A549 (cell line): Measurements from ENCODE around the gene EIF6. TPM values are rescaled to one million over a fixed set of nuclear protein-coding genes. Genes with fewer than 3 reads are reported as not detected.
A peak's percentile ranks its signal among the peaks of the same experiment; 100 is the strongest.

Experiments used
- ATAC-seq, 2 experiments: fragments of 200-7000 bp in 1 of 2; fragments of >200 bp in 1 of 2; cut with Nextera tagmentation in 1 of 2; cut with Tn5 transposase in 1 of 2; 3 replicates each; pipeline versions ENCODE4 v1.8.0 to v1.9.1; 2018 to 2020; ENCODE audit warnings: mild to moderate bottlenecking in 1 of 2, moderate library complexity in 1 of 2
- CTCF ChIA-PET: fragments of 300-600 bp; sonication (Branson Sonifier 250); formaldehyde crosslinking; extraction: SDS; loops from one replicate; lab custom pipeline; 2021; ENCODE audit warnings: antibody characterized with exemption, inconsistent platforms; lab: Yijun Ruan, JAX
- POLR2A ChIA-PET: fragments of 350-600 bp; formaldehyde crosslinking; extraction: SDS; loops from one replicate; lab custom pipeline; 2021; ENCODE audit warnings: antibody characterized with exemption, inconsistent platforms; lab: Yijun Ruan, JAX
- DNase-seq, 2 experiments: peaks; one replicate each; pipeline versions ENCODE4 v3.0.0 to v3.0.0-alpha.2; 2011 to 2016; ENCODE audit warnings: low read depth in 1 of 2, low spot score in 1 of 2
- FAIRE-seq: peaks from 2 replicates; lab custom pipeline; 2011; peaks lifted over from hg19 to GRCh38; lab: Jason Lieb, UNC
- H3K27ac ChIP-seq, 2 experiments: fragments of >200 bp; sonication (Bioruptor Twin); formaldehyde crosslinking; 3 replicates each; pipeline ENCODE4 v1.5.1; 2016 to 2017
- H3K4me1 ChIP-seq: fragments of >200 bp; sonication (Bioruptor Twin); formaldehyde crosslinking; 3 replicates; pipeline ENCODE4 v1.6.1; 2016
- H3K4me2 ChIP-seq: fragments of >200 bp; sonication (Bioruptor Twin); formaldehyde crosslinking; 3 replicates; pipeline ENCODE4 v1.6.1; 2016
- H3K4me3 ChIP-seq: fragments of >200 bp; sonication (Bioruptor Twin); formaldehyde crosslinking; 3 replicates; pipeline ENCODE4 v1.5.1; 2016
- H3K9me3 ChIP-seq: fragments of >200 bp; sonication (Bioruptor Twin); formaldehyde crosslinking; 3 replicates; pipeline ENCODE4 v1.6.1; 2016
- BHLHE40 ChIP-seq: IDR thresholded peaks from 2 replicates; pipeline ENCODE4 v1.6.1; 2012; ENCODE audit warnings: low read depth, low read length, inconsistent platforms
- CEBPB ChIP-seq, 2 experiments: fragments of >200 bp in 1 of 2; sonication (Bioruptor Twin) in 1 of 2; formaldehyde crosslinking in 1 of 2; IDR thresholded peaks; 2 replicates each; pipeline ENCODE4 v1.6.1; 2012 to 2016
- ESRRA ChIP-seq: fragments of 150-350 bp; IDR thresholded peaks from 2 replicates; pipeline ENCODE4 v1.6.1; 2014; ENCODE audit warnings: mild to moderate bottlenecking, low read length, borderline replicate concordance
- FOSB ChIP-seq: fragments of 250-450 bp; sonication (Bioruptor Pico); IDR thresholded peaks from 2 replicates; pipeline ENCODE4 v1.5.0; 2020; ENCODE audit warnings: mild to moderate bottlenecking, moderate library complexity
- GATA3 ChIP-seq: IDR thresholded peaks from 2 replicates; pipeline ENCODE4 v1.6.1; 2012; ENCODE audit warnings: borderline replicate concordance
- HEYL ChIP-seq: fragments of 250-450 bp; sonication (Bioruptor Pico); IDR thresholded peaks from 2 replicates; pipeline ENCODE4 v1.8.0; 2021; ENCODE audit warnings: mild to moderate bottlenecking, moderate library complexity
- HOXB13 ChIP-seq: fragments of 250-450 bp; sonication (Bioruptor Pico); IDR thresholded peaks from 2 replicates; pipeline ENCODE4 v1.5.0; 2020; ENCODE audit warnings: low read depth, mild to moderate bottlenecking, moderate library complexity
- HOXB5 ChIP-seq: fragments of 250-450 bp; sonication (Bioruptor Pico); IDR thresholded peaks from 2 replicates; pipeline ENCODE4 v1.5.0; 2020; ENCODE audit warnings: mild to moderate bottlenecking, moderate library complexity
- KDM1A ChIP-seq: fragments of 200-600 bp; sonication (generic); IDR thresholded peaks from 2 replicates; pipeline ENCODE4 v1.6.1; 2016; ENCODE audit warnings: low read depth, mild to moderate bottlenecking
- MAFK ChIP-seq: fragments of 450-650 bp; IDR thresholded peaks from 2 replicates; pipeline ENCODE4 v1.6.1; 2014; ENCODE audit not compliant: partially characterized antibody
- NR3C1 ChIP-seq: fragments of >200 bp; sonication (Bioruptor Twin); formaldehyde crosslinking; IDR thresholded peaks from 3 replicates; pipeline ENCODE4 v1.6.1; 2017
- ZC3H11A ChIP-seq: fragments of 450-650 bp; IDR thresholded peaks from 2 replicates; pipeline ENCODE4 v1.6.1; 2014; ENCODE audit warnings: antibody characterized with exemption, mild to moderate bottlenecking
- ZNF302 ChIP-seq: fragments of 250-450 bp; sonication (Bioruptor Pico); IDR thresholded peaks from 2 replicates; pipeline ENCODE4 v1.9.0; 2021; ENCODE audit warnings: inconsistent platforms, mild to moderate bottlenecking, moderate library complexity
- ZSCAN20 ChIP-seq: fragments of 250-450 bp; sonication (Bioruptor Pico); IDR thresholded peaks from 2 replicates; pipeline ENCODE4 v1.8.0; 2022; ENCODE audit warnings: mild to moderate bottlenecking, moderate library complexity
- WGBS: methylation state at CpG from one replicate; pipeline ENCODE4 v1.1.6; 2017; ENCODE audit errors: missing lambda C conversion rate; 5-methylcytosine and 5-hydroxymethylcytosine counted together
- polyA plus RNA-seq, 4 experiments: library from polyadenylated mRNA; depleted of rRNA in 3 of 4; stranded (reverse); fragments of >200 nt; fragmentation: RNase III in 1 of 4; extraction: RNeasy Plus Mini Kit Qiagen cat#74134 plus additional on column Dnase treatment in 1 of 4; gene quantifications; 2 replicates in 3 of 4; 3 replicates in 1 of 4; pipeline ENCODE4 v1.2.3, GENCODE V29; 2011 to 2017
- TF ChIP-seq, protein P1 (sequence below): fragments of 250-450 bp; sonication (Bioruptor Pico); IDR thresholded peaks from 2 replicates; pipeline ENCODE4 v1.5.0; 2020; ENCODE audit warnings: low read depth, mild to moderate bottlenecking, moderate library complexity
- TF ChIP-seq, protein P2 (sequence below): IDR thresholded peaks from 2 replicates; pipeline ENCODE4 v1.6.1; 2012

The EIF6 gene
- polyA plus RNA-seq, 2 of the 4 experiments (the other 2 are of a cell fraction): 184 to 294 TPM

DNA sequence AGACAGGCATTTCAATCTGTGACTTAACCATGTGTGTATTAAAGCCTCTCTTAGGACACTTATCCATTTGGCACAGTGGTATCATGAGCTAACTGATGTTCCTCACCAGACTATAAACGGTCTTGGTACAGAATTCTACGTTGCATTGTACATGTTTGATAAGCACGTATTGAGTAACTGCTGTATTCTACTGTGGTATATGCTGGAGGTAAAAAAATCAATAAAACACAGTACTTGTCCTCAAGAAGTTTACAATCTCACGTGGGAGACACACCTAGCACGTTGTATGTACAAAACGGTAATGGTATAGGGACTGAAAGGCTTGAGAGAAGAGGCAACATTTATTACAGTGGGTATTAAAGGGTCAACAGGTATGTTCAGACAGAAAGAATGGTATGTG lies 40.8 kb upstream of the EIF6 start:
- no peak for FAIRE-seq
- no peak for DNase-seq
- ATAC-seq: no peak
- CTCF ChIA-PET: interaction anchor here (0.6 to 10.2 kb wide), 4 partner anchors 18 to 492 kb away, joined by 3 to 157 read pairs (median 18); no protein-coding TSS in a partner anchor
- peak overlapping the region; percentile 77 to 82; a peak in 5 of 6 replicates for H3K27ac ChIP-seq
- no peaks in the 10 kb centered on the region for H3K9me3 ChIP-seq
- POLR2A ChIA-PET: no interaction called here
- TF ChIP-seq NR3C1 (no peak), GATA3 (no peak), ESRRA (no peak), CEBPB (IDR thresholded peaks at IDR 0.05) (no peak), HOXB13 (CRISPR knock-in tag) (no peak), ZNF302 (CRISPR knock-in tag) (no peak), ZSCAN20 (CRISPR knock-in tag) (no peak)
- TF ChIP-seq, protein P1, sequence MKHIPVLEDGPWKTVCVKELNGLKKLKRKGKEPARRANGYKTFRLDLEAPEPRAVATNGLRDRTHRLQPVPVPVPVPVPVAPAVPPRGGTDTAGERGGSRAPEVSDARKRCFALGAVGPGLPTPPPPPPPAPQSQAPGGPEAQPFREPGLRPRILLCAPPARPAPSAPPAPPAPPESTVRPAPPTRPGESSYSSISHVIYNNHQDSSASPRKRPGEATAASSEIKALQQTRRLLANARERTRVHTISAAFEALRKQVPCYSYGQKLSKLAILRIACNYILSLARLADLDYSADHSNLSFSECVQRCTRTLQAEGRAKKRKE (CRISPR knock-in tag): no peak
- H3K4me1 ChIP-seq: peaks cover 54% of the 10 kb centered on the region
- no peak overlapping the region for H3K4me3 ChIP-seq
- H3K4me2 ChIP-seq: peak overlapping the region; percentile 23; the same call in 1 of the 3 replicates
- 72% methylated on average over 6 of the region's 6 CpGs for WGBS

DNA sequence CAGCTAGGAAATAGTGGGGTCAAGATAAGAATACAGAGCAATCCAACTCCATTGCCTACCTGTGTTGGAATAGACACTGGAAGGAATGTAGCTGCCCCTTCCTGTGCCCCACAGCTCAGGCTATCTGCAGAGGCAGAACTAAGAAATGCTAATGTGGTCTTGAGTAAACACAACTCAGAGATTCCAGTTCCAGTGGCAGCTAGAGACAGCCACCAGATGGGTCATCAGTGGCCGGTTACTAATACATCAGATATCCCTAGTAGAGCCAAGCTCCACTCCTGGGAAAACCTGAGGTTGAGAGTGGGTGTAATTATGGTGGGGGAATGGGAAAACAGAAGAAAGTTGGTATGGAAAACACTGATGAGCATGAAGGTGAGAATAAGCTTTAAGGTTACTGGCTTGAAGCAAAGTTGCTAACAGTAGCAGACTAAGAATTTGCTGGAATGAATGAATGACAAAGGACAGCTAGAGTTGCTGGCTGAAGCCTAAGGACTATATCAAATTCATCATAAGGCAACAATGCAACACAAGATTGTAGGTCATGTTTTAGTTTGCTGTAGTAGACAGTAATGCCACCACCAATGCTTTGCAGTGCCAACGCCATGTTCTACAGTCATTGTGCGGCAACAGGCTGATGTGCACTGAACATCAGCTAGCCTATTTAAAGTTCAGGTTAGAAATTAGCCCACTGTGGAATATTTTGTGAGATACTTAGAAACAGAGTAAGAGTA lies 36.0 kb upstream of the EIF6 start:
- H3K27ac ChIP-seq: peak overlapping the region; percentile 76 to 89

DNA sequence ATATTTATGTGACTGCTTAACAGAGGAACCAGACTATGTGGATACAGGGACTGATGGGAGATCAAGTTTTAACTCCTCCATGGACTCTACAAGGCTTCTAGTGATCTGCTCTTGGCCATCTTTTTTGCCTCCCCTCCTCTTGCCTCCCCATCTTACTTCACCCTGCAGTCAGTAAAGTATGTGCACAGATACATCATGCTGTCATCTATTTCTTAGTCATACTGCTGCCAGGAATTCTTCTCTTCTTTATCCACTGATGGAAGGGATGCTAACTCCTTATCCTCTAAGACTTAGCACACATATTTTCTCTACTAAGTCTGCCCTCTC lies 35.3 kb upstream of the EIF6 start:
- Histone ChIP-seq H3K9me3 (no peaks in the 10 kb centered on the region), H3K4me3 (no peak overlapping the region), H3K27ac (peak overlapping the region; percentile 76 to 89), H3K4me1 (peaks cover 53% of the 10 kb centered on the region), H3K4me2 (peak overlapping the region; percentile 54)
- ChIA-PET POLR2A (interaction anchor here (1.0 to 1.6 kb wide), 2 partner anchors 14 to 135 kb away, joined by 3 to 4 read pairs; no protein-coding TSS in a partner anchor), CTCF (interaction anchor here (1.1 to 10.2 kb wide), 4 partner anchors 10 to 120 kb away, joined by 6 to 157 read pairs (median 14); no protein-coding TSS in a partner anchor)
- FAIRE-seq (no peak), DNase-seq (peak; percentile 32 to 52), ATAC-seq (peak; percentile 72 to 74)
- TF ChIP-seq, protein P2, sequence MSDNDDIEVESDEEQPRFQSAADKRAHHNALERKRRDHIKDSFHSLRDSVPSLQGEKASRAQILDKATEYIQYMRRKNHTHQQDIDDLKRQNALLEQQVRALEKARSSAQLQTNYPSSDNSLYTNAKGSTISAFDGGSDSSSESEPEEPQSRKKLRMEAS: peak; percentile 29; the same call in 1 of the 2 replicates
- TF ChIP-seq ZNF302 (CRISPR knock-in tag): no peak
- TF ChIP-seq HOXB5 (CRISPR knock-in tag): peak; percentile 94; the same call in 1 of the 2 replicates

More for the DNA sequence above, 36.0 kb upstream of the EIF6 start:
- no peak for TF ChIP-seq MAFK
- TF ChIP-seq, protein P2: 0 out of 2 replicates have a peak, but pooled peaks have one; percentile 26
- H3K4me1 ChIP-seq: peaks cover 49% of the 10 kb centered on the region
- CTCF ChIA-PET: interaction anchor here (1.1 to 10.2 kb wide), 4 partner anchors 9 to 119 kb away, joined by 3 to 157 read pairs (median 9); no protein-coding TSS in a partner anchor
- 67% methylated on average over 3 of the region's 3 CpGs for WGBS
- H3K4me2 ChIP-seq: peak overlapping the region; percentile 54
- POLR2A ChIA-PET: interaction anchor here (0.8 to 1.0 kb wide), 2 partner anchors 15 to 36 kb away, joined by 4 to 5 read pairs; partner anchors contain the start of gene EIF6
- ATAC-seq (peak in 1 of 2 experiments; percentile 59; a peak in 3 of 6 replicates), DNase-seq (peak in 1 of 2 experiments; percentile 55), FAIRE-seq (no peak)
- H3K9me3 ChIP-seq: no peaks in the 10 kb centered on the region
- H3K4me3 ChIP-seq: no peak overlapping the region

DNA sequence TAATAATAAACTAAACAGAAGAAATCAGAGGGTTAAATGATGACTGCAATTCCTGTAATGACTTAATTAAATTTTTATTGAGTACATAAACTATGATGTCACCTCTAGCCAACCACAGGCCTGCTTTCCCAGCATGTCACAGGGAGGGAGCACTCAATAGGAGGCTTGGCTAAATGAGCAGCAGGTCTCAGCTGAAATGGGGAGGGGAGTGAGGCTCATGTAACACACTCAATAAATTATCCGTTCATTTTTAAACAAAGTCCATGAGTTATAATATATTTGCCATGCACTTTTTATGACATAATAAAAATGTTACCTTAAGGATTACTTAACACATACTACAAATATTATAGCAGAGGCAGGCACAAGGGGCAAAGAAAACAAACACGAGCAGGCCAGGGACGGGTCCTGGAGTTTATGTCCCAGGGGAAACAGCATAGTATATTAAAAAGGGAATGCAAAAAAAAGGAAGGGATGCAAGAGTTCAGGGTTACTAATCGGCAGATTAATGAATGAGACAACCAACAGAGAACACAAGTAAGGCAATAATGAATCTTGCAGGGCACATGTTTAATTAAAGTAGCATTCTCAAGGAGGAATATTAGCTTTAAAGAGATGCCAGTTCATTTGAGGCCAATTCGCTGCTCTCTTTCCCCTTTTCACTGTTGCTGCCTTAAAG lies 34.8 kb upstream of the EIF6 start:
- POLR2A ChIA-PET: interaction anchor here (1.6 kb wide), 1 partner anchor 135 kb away, joined by 3 read pairs; no protein-coding TSS in a partner anchor
- CTCF ChIA-PET: interaction anchor here (3.4 to 10.2 kb wide), 2 partner anchors 10 to 14 kb away, joined by 16 to 157 read pairs; no protein-coding TSS in a partner anchor
- Histone ChIP-seq H3K27ac (peak overlapping the region; percentile 76 to 89), H3K9me3 (no peaks in the 10 kb centered on the region), H3K4me2 (peak overlapping the region; percentile 54), H3K4me1 (peaks cover 57% of the 10 kb centered on the region)
- FAIRE-seq (no peak), ATAC-seq (peak in 1 of 2 experiments; percentile 51; a peak in 2 of 6 replicates), DNase-seq (peak in 1 of 2 experiments; percentile 35)
- 22% methylated on average over 5 of the region's 5 CpGs for WGBS
- no peak for TF ChIP-seq BHLHE40
- TF ChIP-seq ZC3H11A: no peak
- no peak for TF ChIP-seq FOSB (CRISPR knock-in tag)
- TF ChIP-seq HEYL (CRISPR knock-in tag): no peak
- TF ChIP-seq ESRRA: no peak
- no peak for TF ChIP-seq KDM1A
- no peak for TF ChIP-seq GATA3
- TF ChIP-seq, all 56 proteins: peak for 0
- H3K4me3 ChIP-seq: no peak overlapping the region
